ENCODE measurements around the gene COL28A1.

DNA sequence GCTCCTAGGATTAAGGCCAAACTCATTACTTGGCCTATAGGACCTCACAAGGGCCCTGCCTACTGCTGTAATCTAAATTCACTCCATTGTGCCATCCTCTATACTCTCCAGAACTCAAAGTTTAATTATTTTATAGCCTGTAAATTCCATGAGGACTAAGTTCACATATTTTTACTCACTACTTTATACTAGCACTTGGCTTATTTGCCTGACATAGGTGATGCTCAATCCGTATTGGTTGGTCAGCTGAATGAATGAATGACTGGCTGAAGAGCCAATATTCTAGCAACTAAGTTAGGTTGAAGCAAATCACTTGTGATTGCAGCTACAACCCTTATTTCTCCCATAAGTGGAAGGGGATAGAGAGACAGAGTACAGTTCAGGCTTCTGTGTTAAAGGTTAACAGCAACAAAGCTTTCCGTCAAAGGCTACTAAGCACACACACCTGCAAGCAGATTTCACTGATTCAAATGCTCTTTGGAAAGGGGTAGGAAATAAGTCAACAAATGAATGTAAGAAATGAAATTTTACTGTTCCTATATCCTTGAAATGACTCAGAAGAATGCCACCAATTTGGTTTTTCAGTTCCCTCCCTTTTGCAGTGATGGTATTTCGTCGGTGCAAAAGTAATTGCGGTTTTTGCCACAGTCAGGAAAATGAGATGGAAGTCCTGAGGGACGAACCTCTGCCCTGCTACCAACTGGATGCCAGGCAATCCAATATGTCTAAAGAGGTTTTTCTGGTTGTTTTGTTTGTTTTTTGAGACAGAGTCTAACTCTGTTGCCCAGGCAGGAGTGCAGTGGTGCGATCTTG lies 120.7 kb downstream of the COL28A1 start:
- TF ChIP-seq POLR2A (IDR thresholded peaks at IDR 0.05; ENCODE audit: low read length) (no peak), GATA1 (IDR thresholded peaks at IDR 0.05; ENCODE audit: low read depth, low read length) (no peak)

Data from erythroblast (primary cell).